ENCODE measurements around the gene PHLDA2. TPM values are rescaled to one million over a fixed set of nuclear protein-coding genes. Genes with fewer than 3 reads are reported as not detected.
A peak's percentile ranks its signal among the peaks of the same experiment; 100 is the strongest.

PHLDA2 gene
- total and polyA plus RNA-seq, 2 of the 13 experiments (the other 11 are each of a cell fraction or from before 2014, with no cell fraction given), result 0.55 to 0.78 TPM

DNA sequence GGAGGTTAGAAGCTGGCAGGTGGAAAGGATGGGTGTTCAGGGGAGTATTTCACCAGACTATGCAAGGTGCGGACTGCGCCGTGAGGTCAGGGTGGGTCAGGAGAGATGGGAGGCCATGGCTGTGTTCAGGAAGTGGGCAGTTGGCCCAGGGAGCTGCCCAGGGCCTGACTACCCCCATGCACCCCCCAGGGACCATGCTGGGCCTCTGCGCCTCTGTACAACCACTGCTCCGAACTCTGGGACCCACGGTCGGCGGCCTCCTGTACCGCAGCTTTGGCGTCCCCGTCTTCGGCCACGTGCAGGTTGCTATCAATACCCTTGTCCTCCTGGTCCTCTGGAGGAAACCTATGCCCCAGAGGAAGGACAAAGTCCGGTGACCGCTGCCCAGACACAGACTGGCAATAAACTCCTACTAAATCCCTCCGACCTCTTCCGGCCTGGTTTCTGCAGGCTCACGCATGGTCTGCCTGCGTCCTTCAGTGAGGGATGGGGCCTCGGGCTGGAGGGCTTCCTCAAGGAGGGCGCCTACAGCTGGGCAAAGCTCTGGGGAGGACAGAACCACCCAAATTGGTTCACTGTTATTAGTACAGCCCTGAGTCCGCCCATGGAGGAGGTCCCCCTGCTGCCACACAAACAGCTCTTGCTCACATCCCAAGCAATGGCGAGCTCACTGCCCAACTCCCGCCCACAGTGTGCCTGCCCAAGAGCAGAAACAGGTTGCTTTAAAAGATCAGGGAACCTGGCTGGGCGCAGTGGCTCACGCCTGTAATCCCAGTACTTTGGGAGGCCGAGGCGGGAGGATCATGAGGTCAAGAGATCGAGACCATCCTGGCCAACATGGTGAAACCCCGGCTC, 4.2 kb downstream of the PHLDA2 start (continued):
- TF ChIP-seq, protein P1, sequence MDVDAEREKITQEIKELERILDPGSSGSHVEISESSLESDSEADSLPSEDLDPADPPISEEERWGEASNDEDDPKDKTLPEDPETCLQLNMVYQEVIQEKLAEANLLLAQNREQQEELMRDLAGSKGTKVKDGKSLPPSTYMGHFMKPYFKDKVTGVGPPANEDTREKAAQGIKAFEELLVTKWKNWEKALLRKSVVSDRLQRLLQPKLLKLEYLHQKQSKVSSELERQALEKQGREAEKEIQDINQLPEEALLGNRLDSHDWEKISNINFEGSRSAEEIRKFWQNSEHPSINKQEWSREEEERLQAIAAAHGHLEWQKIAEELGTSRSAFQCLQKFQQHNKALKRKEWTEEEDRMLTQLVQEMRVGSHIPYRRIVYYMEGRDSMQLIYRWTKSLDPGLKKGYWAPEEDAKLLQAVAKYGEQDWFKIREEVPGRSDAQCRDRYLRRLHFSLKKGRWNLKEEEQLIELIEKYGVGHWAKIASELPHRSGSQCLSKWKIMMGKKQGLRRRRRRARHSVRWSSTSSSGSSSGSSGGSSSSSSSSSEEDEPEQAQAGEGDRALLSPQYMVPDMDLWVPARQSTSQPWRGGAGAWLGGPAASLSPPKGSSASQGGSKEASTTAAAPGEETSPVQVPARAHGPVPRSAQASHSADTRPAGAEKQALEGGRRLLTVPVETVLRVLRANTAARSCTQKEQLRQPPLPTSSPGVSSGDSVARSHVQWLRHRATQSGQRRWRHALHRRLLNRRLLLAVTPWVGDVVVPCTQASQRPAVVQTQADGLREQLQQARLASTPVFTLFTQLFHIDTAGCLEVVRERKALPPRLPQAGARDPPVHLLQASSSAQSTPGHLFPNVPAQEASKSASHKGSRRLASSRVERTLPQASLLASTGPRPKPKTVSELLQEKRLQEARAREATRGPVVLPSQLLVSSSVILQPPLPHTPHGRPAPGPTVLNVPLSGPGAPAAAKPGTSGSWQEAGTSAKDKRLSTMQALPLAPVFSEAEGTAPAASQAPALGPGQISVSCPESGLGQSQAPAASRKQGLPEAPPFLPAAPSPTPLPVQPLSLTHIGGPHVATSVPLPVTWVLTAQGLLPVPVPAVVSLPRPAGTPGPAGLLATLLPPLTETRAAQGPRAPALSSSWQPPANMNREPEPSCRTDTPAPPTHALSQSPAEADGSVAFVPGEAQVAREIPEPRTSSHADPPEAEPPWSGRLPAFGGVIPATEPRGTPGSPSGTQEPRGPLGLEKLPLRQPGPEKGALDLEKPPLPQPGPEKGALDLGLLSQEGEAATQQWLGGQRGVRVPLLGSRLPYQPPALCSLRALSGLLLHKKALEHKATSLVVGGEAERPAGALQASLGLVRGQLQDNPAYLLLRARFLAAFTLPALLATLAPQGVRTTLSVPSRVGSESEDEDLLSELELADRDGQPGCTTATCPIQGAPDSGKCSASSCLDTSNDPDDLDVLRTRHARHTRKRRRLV (CRISPR knock-in tag; IDR thresholded peaks at IDR 0.05), result no peak
- TF ChIP-seq ZFP37 (CRISPR knock-in tag; IDR thresholded peaks at IDR 0.05; ENCODE audit: borderline replicate concordance), result no peak
- TF ChIP-seq, protein P2, sequence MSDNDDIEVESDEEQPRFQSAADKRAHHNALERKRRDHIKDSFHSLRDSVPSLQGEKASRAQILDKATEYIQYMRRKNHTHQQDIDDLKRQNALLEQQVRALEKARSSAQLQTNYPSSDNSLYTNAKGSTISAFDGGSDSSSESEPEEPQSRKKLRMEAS (IDR thresholded peaks at IDR 0.05), result 0 out of 2 replicates have a peak, but pooled peaks have one; percentile 21
- 0 out of 2 replicates have a peak, but pooled peaks have one; percentile 13 for TF ChIP-seq UBTF (CRISPR knock-in tag; IDR thresholded peaks at IDR 0.05)
- TF ChIP-seq FUBP1 (CRISPR knock-in tag; IDR thresholded peaks at IDR 0.05; ENCODE audit: borderline replicate concordance), result no peak
- TF ChIP-seq ZFX (CRISPR knock-in tag; IDR thresholded peaks at IDR 0.05; ENCODE audit: low read depth), result peak; percentile 14; the same call in 1 of the 2 replicates
- no peak for TF ChIP-seq CBX2 (IDR thresholded peaks at IDR 0.05; ENCODE audit: low read depth, low read length)
- no peak for TF ChIP-seq CBX2 (CRISPR knock-in tag; IDR thresholded peaks at IDR 0.05; ENCODE audit: low read depth)
- TF ChIP-seq PPARG (CRISPR knock-in tag; conservative IDR thresholded peaks at IDR 0.05), result no peak
- no peak for TF ChIP-seq RFX3 (CRISPR knock-in tag; IDR thresholded peaks at IDR 0.05)
- no peak for TF ChIP-seq GRHL1 (CRISPR knock-in tag; conservative IDR thresholded peaks at IDR 0.05)
- peak; percentile 29; the same call in 1 of the 2 replicates for TF ChIP-seq POLR2G (IDR thresholded peaks at IDR 0.05; ENCODE audit: low read depth, low read length)
- TF ChIP-seq TFAP4 (IDR thresholded peaks at IDR 0.05; ENCODE audit: borderline replicate concordance, low read depth), result no peak
- no peak for TF ChIP-seq ZNF629 (CRISPR knock-in tag; conservative IDR thresholded peaks at IDR 0.05)

Measured in HepG2 (cell line).